C4-2B (cell line): ENCODE data around the gene CUEDC2.

Experiments
- ZFX ChIP-seq: fragments of 450-650 bp; IDR thresholded peaks from 2 replicates; pipeline ENCODE4 v1.6.1; 2017
- TF ChIP-seq, protein P1 (sequence below): fragments of 450-650 bp; conservative IDR thresholded peaks from 2 replicates; pipeline ENCODE4 v1.5.1; 2017; ENCODE audit warnings: mild to moderate bottlenecking

DNA sequence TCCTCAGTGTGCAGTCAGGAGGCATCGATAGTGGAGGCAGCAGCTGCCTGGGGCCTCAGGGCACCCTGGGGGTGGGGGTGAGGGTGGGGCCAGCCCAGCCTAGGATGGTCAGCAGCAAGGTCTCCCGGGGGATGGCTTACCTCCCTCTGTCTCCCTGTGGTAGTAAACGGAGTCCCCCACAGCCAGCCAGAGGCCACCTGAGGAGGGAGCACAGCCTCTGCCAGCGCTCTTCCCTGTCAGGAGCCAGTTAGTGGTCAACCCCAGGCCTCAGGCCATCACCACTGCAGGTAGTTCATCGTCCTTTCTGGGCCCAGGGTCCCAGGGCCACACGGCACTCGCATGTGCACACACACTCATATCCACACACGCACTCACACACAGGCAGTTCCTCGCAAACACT, 48.0 kb upstream of the CUEDC2 start:
- TF ChIP-seq, protein P1, sequence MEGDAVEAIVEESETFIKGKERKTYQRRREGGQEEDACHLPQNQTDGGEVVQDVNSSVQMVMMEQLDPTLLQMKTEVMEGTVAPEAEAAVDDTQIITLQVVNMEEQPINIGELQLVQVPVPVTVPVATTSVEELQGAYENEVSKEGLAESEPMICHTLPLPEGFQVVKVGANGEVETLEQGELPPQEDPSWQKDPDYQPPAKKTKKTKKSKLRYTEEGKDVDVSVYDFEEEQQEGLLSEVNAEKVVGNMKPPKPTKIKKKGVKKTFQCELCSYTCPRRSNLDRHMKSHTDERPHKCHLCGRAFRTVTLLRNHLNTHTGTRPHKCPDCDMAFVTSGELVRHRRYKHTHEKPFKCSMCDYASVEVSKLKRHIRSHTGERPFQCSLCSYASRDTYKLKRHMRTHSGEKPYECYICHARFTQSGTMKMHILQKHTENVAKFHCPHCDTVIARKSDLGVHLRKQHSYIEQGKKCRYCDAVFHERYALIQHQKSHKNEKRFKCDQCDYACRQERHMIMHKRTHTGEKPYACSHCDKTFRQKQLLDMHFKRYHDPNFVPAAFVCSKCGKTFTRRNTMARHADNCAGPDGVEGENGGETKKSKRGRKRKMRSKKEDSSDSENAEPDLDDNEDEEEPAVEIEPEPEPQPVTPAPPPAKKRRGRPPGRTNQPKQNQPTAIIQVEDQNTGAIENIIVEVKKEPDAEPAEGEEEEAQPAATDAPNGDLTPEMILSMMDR, result no peak
- TF ChIP-seq ZFX, result no peak
